ENCODE results near the gene BEGAIN.

BEGAIN gene

GRCh38 chr14:100599981-100600380 is 12.8 kb upstream of the BEGAIN start:
- no peak for DNase-seq

DNA sequence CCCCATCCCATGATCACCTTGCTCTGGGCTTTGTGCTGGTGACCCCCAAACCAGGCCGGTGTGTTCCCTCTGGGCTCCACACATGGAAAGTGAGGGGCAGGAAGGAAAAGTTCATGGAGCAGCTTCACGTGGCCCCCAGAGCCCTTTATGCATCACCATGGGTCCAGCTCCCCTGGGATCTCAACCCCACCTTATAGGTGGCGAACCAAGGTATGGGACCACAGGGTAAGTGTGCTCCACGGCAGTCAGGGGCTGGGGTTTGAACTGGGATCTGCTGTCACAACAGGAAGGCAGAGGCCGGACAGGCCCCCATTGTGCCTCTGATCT is 7.4 kb upstream of the BEGAIN start:
- DNase-seq, result no peak

DNA sequence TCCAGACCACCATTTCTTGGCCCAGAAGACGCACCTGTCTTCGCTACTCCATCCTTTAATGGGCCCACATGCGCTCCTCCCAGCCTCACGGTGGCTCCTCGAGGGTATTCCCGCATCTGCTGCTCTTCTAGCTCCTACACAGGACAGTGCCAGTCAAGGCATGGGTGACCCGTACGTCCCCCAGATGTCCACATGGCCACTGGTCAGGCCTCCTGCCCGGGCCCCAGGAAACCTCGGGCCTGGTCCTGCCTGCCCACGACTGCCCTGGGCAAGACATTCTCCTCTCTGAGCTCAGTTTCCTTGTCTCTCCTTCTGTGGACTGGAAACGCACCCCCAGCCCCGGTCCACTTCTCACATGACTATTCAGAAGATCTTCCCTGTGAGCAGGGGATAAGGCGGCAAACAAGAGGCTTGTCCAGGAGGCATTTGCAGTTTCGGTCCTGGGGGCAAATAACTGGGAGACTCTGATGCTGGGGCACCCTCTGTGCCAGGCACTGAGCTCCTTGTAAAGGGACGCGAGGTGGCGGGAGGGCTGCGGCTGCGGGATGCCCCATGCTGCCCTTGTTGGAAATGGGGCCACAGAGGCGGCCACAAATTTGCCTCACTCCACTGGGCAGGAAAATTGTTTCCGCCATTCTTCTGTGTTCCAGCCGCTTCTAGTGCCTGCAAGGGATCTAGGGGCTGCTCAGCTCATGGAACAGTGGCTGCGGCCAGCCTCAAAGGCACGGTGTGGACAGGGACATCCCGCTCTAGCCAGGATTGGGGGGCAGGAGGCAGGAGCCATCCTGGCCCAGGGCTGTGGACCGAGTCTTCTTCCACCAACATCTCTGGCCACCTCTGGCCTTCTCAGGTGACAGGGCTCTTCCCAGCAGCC is 6.8 kb upstream of the BEGAIN start:
- no peak for DNase-seq

DNA sequence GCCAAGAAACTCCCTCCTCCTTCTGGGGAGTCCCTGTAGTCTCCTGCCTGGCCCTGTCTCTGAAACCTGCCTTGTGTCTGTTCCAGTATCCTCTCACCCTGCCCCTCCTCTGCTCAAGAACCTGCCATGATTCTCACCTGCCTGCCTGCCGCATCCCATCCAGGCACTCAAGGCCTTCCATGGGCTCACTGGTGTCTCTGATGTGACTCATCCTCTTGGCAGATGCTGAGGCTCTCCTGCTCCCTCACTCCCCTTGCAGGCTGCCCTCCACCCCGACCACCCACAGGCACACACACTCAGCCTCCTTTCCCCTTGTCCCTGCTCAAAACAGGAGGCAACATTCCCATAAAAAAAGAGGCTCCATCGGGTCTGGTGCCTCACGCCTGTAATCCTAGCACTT is 5.8 kb upstream of the BEGAIN start:
- no peak for DNase-seq

- DNase-seq, result no peak
Measured at GRCh38 chr14:100592461-100592891, 5.3 kb upstream of the BEGAIN start.

- no peak for DNase-seq
Measured at GRCh38 chr14:100591453-100592371, 4.5 kb upstream of the BEGAIN start.

DNA sequence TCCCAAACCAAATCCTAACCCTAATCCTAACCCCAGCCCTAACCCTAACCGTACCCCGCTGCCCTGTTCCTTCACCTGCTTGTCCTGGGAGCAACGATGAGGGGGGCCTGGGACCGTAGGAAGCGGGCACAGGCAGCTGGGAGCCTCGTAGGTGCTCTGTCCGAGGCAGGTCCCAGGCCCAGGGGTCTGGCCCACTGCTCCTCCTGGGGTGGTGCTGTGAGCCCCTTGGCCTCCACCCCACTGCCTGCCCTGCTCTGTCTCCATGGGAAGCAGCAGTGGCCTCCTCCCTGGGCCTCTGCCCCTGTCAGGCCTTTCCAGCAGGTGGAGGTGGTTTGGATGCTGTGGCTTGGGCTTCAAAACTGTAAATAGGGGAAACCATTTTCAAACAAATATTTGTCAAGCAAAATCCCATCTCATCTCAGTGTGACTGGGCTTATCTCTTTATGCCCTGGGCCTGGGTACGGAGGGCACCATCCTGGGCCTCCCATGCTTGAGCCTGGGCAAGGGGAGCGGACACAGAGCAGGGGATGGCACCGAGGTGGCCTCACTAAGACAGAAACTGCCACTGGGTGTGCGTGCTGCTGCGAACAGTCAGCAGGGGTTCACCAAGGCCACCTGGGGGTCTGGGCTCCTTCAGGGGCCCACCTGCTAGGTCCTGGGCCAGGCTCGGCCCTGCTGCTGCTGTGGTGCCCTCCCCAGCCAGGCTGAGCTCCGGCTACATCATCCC is 3.7 kb upstream of the BEGAIN start:
- no peak for DNase-seq

GRCh38 chr14:100589760-100590469 is 2.7 kb upstream of the BEGAIN start:
- DNase-seq, result no peak

- DNase-seq, result no peak
Measured at GRCh38 chr14:100589071-100589759, 2.0 kb upstream of the BEGAIN start.

GRCh38 chr14:100588671-100589070 is 1.5 kb upstream of the BEGAIN start:
- no peak for DNase-seq

DNA sequence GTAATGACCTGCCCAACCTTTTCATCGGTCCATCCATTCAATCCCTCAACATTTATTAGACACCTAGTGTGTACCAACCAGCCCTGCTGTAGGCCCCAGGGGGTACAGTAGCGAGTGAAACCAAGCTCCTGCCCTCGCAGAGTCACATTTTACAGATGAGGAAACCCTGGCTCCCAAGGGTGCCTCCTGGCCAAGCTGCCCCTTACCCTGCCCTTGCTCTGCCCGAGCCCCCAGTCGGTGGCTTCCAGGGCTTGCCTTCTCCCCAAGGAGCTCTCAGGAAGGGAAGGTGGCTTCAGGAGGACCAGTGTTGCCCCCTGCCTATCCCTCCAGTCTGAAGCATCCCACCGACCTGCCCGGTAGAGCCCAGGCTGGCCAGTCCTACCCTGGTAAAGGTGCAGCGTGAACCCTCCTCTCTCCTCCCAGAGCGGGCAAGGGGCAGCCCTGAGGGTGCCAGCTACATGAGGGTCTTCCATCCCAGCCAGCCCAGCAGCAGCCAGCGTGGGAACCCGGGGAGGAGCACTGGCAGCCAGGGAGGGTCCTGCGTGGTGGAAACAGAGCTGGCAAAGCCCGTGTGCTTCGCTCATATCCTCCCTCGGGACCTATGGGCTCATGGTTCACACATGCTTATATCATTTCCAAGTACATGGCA is 670 bp upstream of the BEGAIN start:
- no peak for DNase-seq

DNA sequence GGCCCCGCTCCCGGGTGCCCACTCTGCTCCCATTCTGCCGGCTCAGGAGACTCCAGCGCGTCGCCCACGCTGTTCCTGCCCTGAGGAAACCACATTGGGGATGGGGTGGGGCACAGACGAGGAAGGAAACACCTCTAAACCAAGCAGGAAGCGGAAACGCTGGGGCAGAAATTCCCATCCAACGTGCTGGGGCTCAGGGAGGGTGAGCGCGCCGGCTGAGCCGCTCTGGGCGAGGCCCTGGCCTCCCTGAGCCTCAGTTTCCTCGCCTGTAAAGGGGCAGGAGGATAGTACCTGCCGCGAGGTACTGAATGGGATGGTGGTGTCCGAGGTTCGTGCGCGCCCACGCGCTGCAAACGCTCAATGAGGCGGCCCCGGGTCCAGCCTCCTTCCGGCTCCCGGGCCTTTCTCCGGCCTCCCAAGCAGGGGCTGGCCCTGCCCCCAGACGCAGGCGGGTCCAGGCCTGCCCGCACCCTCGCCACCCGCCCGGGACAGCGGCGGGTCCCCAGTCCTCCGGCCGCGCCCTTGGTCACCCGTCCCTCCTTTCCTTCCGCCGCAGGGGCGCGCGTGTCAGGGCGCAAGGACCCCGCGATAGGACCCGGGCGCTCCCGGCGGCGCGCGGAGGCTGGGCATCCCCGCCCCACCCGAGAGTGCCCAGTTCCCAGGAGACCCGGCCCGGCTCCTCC is 673 bp downstream of the BEGAIN start:
- DNase-seq, result peak in 1 of 2 donors; percentile 26

DNA sequence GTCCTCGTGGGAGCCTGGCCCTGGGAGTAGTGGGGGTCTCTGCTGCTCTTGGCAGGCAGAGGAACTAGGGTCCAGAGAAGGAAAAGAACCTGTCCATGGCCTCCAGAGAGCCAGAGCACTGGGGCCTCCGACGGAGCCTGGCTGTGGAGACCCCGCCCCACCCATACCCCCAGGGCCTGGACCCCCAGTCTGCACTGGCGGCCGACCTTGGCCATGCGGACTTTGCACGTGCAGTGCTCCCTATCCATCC is 1.1 kb downstream of the BEGAIN start:
- DNase-seq, result no peak

DNA sequence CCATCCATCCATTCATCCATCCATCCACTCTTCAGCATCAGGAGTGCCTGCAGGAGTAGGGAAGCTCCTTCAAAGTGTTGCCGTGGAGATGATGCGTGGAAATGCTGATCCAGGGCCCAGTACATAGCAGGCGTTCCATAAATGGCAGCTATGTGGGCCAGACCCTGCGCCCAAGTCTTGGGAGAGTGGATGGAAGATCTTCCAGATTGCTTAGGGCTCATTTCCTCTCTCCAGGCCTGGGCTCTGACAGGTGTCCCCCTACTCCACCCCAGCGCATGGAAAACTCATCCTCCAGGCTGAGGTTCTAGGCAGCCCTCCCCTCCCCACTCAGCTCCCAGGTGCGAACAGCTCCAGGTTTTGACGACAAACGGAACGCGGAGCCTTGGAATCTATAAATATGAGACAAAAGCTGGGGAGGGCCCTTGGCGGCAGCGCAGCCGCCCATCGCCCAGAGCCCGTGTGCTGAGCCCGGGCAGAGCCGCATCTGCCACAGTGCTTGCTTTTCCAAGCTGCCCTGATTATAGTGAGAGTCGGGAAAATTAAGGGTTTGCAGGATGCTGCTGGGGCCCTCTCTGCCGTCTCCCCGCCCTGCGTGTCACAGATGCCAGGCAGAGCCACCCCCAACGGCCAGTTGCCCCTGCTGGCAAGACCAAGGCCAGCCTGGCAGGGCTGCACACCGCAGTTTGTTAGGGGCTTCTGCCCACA is 1.6 kb downstream of the BEGAIN start:
- no peak for DNase-seq

GRCh38 chr14:100584056-100585031 is 2.9 kb downstream of the BEGAIN start:
- no peak for DNase-seq

DNA sequence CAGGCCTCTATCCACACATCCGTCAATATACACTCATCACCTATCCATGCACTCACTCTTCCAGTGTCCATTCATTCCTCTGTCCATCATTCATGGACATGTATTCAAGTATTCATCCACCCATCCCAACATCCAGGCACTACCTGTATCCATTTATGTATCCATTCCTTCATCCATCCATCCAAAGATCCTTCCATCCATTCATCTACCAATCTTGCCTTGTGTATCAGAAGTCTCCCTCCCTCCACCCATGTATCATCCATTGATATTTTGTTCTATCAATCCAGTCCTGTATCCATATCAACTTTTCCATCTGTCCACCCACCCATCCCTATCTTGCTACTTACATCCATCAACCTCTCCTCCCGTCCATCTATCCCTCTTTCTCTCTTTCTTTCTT is 4.0 kb downstream of the BEGAIN start:
- DNase-seq, result no peak

DNA sequence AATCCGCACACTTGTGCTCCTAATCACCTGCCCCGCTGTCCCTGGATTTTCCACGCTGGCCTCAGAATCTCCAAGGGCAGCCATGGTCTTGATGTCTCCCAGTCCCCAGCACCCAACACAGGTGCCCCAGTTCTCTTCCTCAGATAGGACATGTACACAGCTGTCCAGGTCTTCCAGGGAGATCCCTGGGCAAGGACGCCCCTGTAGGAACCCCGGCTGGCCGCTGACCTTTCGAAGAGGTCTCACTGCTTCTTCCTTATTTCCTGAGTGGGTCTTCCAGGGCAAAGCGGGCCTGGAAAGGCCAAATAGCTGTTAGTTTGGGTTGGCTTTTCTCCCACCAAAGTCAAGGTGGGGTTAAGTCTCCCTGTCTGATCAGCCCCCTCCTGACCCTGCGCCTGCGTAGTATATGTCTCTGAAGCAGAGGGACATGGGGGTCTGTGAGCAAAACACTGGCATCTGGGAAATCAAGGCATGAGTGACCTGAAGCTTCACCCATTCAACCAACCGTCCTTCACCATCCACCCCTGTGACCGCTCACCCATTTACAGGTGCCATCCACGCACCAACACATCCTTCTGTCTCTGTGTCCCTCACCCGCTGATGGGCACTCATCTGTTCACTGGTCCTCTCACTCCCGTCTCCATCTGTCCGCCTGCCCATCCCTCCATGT is 4.6 kb downstream of the BEGAIN start:
- no peak for DNase-seq

Data from stimulated activated CD4-positive, alpha-beta T cell treated with anti-CD3 and anti-CD28 coated beads, Interleukin-2, amount 100 ng/mL, for 48 hours (primary cell).